HepG2 (cell line): ENCODE measurements around the gene EOMES. TPM values are rescaled to one million over a fixed set of nuclear protein-coding genes. Genes with fewer than 3 reads are reported as not detected.

Experiments used
- ATAC-seq: fragments of 200-7000 bp; cut with Tn5 transposase; 3 replicates; pipeline ENCODE4 v1.9.1; 2020; ENCODE audit warnings: mild to moderate bottlenecking, moderate library complexity
- BruUV-seq: library from RNA; stranded (reverse); fragments of 400-500 nt; replicated peaks from 2 replicates; lab custom pipeline; 2021; lab: Mats Ljungman, UMichigan
- CTCF ChIA-PET: fragments of 300-600 bp; formaldehyde crosslinking; extraction: SDS; loops from one replicate; lab custom pipeline; 2021; ENCODE audit warnings: low total read pairs, inconsistent platforms, low intra/inter-chr PET ratio; lab: Yijun Ruan, JAX
- POLR2A ChIA-PET: fragments of 350-600 bp; sonication (Branson Sonifier 250); formaldehyde crosslinking; loops from one replicate; lab custom pipeline; 2020; ENCODE audit warnings: antibody characterized with exemption, inconsistent platforms; lab: Yijun Ruan, JAX
- DNase-seq: peaks from one replicate; pipeline ENCODE4 v3.0.0-alpha.2; 2015; ENCODE audit warnings: low spot score
- FAIRE-seq: peaks from 3 replicates; lab custom pipeline; 2011; peaks lifted over from hg19 to GRCh38; lab: Jason Lieb, UNC
- H2AFZ ChIP-seq: one replicate; pipeline ENCODE4 v1.6.1; 2011; ENCODE audit warnings: low read length, inconsistent platforms
- H3K27ac ChIP-seq: fragments of 300-600 bp; 3 replicates; pipeline ENCODE4 v1.8.0; 2011; ENCODE audit warnings: mixed run types, mild to moderate bottlenecking, mixed read lengths, low read length, inconsistent platforms; ENCODE audit not compliant: insufficient read depth; ENCODE audit errors: extremely low read length
- H3K27me3 ChIP-seq, 2 experiments: fragments of 200-600 bp in 1 of 2; 2 replicates in 1 of 2; 3 replicates in 1 of 2; pipeline versions ENCODE4 v1.6.0 to v1.8.0; 2011; ENCODE audit warnings: low read length in 2 of 2, mild to moderate bottlenecking in 2 of 2, moderate library complexity in 2 of 2, inconsistent platforms in 1 of 2; ENCODE audit not compliant: insufficient read depth in 2 of 2, control insufficient read depth in 1 of 2
- H3K36me3 ChIP-seq, 2 experiments: fragments of 200-600 bp in 1 of 2; replicated peaks in 1 of 2; 2 replicates in 1 of 2; 3 replicates in 1 of 2; pipeline versions ENCODE4 v1.5.1 to v1.8.0; 2011; ENCODE audit warnings: low read length in 2 of 2, inconsistent platforms in 1 of 2; ENCODE audit not compliant: insufficient read depth in 2 of 2, control insufficient read depth in 1 of 2
- H3K4me1 ChIP-seq: 2 replicates; pipeline ENCODE4 v1.5.1; 2012; ENCODE audit warnings: low read length, inconsistent platforms; ENCODE audit not compliant: insufficient read depth
- H3K4me2 ChIP-seq: 2 replicates; pipeline ENCODE4 v1.6.0; 2011; ENCODE audit warnings: low read depth, low read length, inconsistent platforms
- H3K4me3 ChIP-seq, 3 experiments: fragments of 200-600 bp in 1 of 3; sonication (generic), shearing (Covaris generic) in 1 of 3; replicated peaks in 1 of 3; 2 replicates each; pipeline ENCODE4 v1.5.1; 2011 to 2016; ENCODE audit warnings: low read length in 3 of 3, inconsistent platforms in 2 of 3, low read depth in 2 of 3, mild to moderate bottlenecking in 2 of 3, control low read depth in 1 of 3, mixed read lengths in 1 of 3; ENCODE audit not compliant: insufficient read depth in 1 of 3
- H3K79me2 ChIP-seq: one replicate; pipeline ENCODE4 v1.6.1; 2011; ENCODE audit warnings: low read length, inconsistent platforms; ENCODE audit not compliant: insufficient read depth
- H3K9ac ChIP-seq: 2 replicates; pipeline ENCODE4 v1.6.0; 2011; ENCODE audit warnings: mild to moderate bottlenecking, low read depth, low read length, inconsistent platforms; ENCODE audit not compliant: insufficient read depth
- H3K9me3 ChIP-seq: 2 replicates; pipeline ENCODE4 v1.5.1; 2012; ENCODE audit warnings: mild to moderate bottlenecking, low read length
- H4K20me1 ChIP-seq: 2 replicates; pipeline ENCODE4 v1.6.0; 2011; ENCODE audit warnings: inconsistent platforms, mild to moderate bottlenecking, low read length, moderate library complexity; ENCODE audit not compliant: insufficient read depth
- ARNT2 ChIP-seq: sonication (generic); formaldehyde crosslinking; IDR thresholded peaks from 2 replicates; pipeline ENCODE4 v1.8.0; 2022; ENCODE audit warnings: mild to moderate bottlenecking, low read depth, missing genetic modification reagents, moderate library complexity
- GATAD2A ChIP-seq: IDR thresholded peaks from 2 replicates; pipeline ENCODE4 v1.6.1; 2016
- HNF4A ChIP-seq: sonication (generic); formaldehyde crosslinking; IDR thresholded peaks from 2 replicates; pipeline ENCODE4 v1.4.0; 2020; ENCODE audit warnings: missing genetic modification reagents
- HNRNPH1 ChIP-seq: fragments of 200-400 bp; formaldehyde crosslinking; optimal IDR thresholded peaks from 2 replicates; pipeline ENCODE3; 2017; ENCODE audit warnings: mild to moderate bottlenecking, low read depth, low read length
- JUND ChIP-seq: sonication (generic); formaldehyde crosslinking; IDR thresholded peaks from 2 replicates; pipeline ENCODE4 v1.8.0; 2022; ENCODE audit warnings: mild to moderate bottlenecking, missing genetic modification reagents
- MIXL1 ChIP-seq: IDR thresholded peaks from 2 replicates; pipeline ENCODE4 v1.6.1; 2016
- RFXAP ChIP-seq: sonication (generic); formaldehyde crosslinking; IDR thresholded peaks from 2 replicates; pipeline ENCODE4 v1.4.0; 2020; ENCODE audit warnings: missing genetic modification reagents, borderline replicate concordance
- SOX6 ChIP-seq, 2 experiments: fragments of 450-650 bp in 1 of 2; sonication (generic) in 1 of 2; formaldehyde crosslinking in 1 of 2; IDR thresholded peaks; 2 replicates each; pipeline versions ENCODE4 v1.4.0 to v1.6.1; 2017 to 2020; ENCODE audit warnings: antibody characterized with exemption in 1 of 2, mild to moderate bottlenecking in 1 of 2, missing genetic modification reagents in 1 of 2
- ZBTB38 ChIP-seq: sonication (generic); formaldehyde crosslinking; IDR thresholded peaks from 2 replicates; pipeline ENCODE4 v1.5.1; 2020; ENCODE audit warnings: mild to moderate bottlenecking, missing genetic modification reagents
- ZFP36 ChIP-seq: fragments of 150-350 bp; IDR thresholded peaks from 2 replicates; pipeline ENCODE4 v1.6.1; 2018; ENCODE audit warnings: borderline replicate concordance, low read length, low read depth; ENCODE audit not compliant: partially characterized antibody
- ZNF577 ChIP-seq: sonication (generic); formaldehyde crosslinking; IDR thresholded peaks from 2 replicates; pipeline ENCODE4 v1.4.0; 2020; ENCODE audit warnings: mild to moderate bottlenecking, low read depth, missing genetic modification reagents, borderline replicate concordance
- ZNF672 ChIP-seq: sonication (generic); formaldehyde crosslinking; IDR thresholded peaks from 2 replicates; pipeline ENCODE4 v1.8.1; 2022; ENCODE audit warnings: missing genetic modification reagents
- ZNF878 ChIP-seq: sonication (generic); formaldehyde crosslinking; IDR thresholded peaks from 2 replicates; pipeline ENCODE4 v1.8.1; 2023; ENCODE audit warnings: mild to moderate bottlenecking, missing genetic modification reagents, moderate library complexity
- WGBS: methylation state at CpG from one replicate; pipeline ENCODE4 v1.1.6; 2017; ENCODE audit warnings: low lambda C conversion rate; 5-methylcytosine and 5-hydroxymethylcytosine counted together
- in situ Hi-C: cut with HindIII; loops from 2 replicates; pipeline ENCODE4 v1.10.0; 2017; ENCODE audit warnings: low pct_unique_long_range_greater_than_20kb; ENCODE audit not compliant: extremely low pct_ligation_motif_present
- intact Hi-C: fragments of 100-400 bp; cut with micrococcal nuclease; formaldehyde crosslinking; loops from one replicate; pipeline ENCODE4 v1.10.0; 2022; ENCODE audit not compliant: unreplicated experiment
- polyA plus RNA-seq, 8 experiments: library from polyadenylated mRNA; depleted of rRNA in 3 of 8; stranded (reverse) in 7 of 8; unstranded in 1 of 8; fragments of >200 nt; fragmentation: Illumina TruSeq in 4 of 8; extraction: Trizol in 4 of 8; gene quantifications; 2 replicates each; pipeline versions ENCODE4 v1.2.1 to v1.2.3, GENCODE V29; 2011 to 2016; ENCODE audit warnings: low read depth in 4 of 8, missing spikeins in 1 of 8, mixed read lengths in 1 of 8; ENCODE audit not compliant: insufficient read depth in 1 of 8
- total RNA-seq, 5 experiments: library from RNA; depleted of rRNA; stranded (reverse); fragments of >200 nt; fragmentation: Illumina TruSeq; extraction: Trizol; gene quantifications; 2 replicates each; pipeline ENCODE4 v1.2.3, GENCODE V29; 2016; ENCODE audit warnings: low read depth in 1 of 5
- TF ChIP-seq, protein P1 (sequence below), 2 experiments: sonication (generic) in 1 of 2; formaldehyde crosslinking in 1 of 2; IDR thresholded peaks; 2 replicates each; pipeline versions ENCODE4 v1.6.1 to v1.9.0; 2014 to 2022; ENCODE audit warnings: antibody characterized with exemption in 1 of 2, borderline replicate concordance in 1 of 2, inconsistent platforms in 1 of 2, low read depth in 1 of 2, missing genetic modification reagents in 1 of 2
- TF ChIP-seq, protein P2 (sequence below): fragments of 450-650 bp; IDR thresholded peaks from 2 replicates; pipeline ENCODE4 v1.6.1; 2017; ENCODE audit warnings: mild to moderate bottlenecking
- TF ChIP-seq, protein P3 (sequence below): sonication (generic); formaldehyde crosslinking; IDR thresholded peaks from 2 replicates; pipeline ENCODE4 v1.5.0; 2020; ENCODE audit warnings: missing genetic modification reagents

The EOMES gene
- total and polyA plus RNA-seq, 2 of the 13 experiments (the other 11 are each of a cell fraction or from before 2014, with no cell fraction given): 0.11 to 0.12 TPM

DNA sequence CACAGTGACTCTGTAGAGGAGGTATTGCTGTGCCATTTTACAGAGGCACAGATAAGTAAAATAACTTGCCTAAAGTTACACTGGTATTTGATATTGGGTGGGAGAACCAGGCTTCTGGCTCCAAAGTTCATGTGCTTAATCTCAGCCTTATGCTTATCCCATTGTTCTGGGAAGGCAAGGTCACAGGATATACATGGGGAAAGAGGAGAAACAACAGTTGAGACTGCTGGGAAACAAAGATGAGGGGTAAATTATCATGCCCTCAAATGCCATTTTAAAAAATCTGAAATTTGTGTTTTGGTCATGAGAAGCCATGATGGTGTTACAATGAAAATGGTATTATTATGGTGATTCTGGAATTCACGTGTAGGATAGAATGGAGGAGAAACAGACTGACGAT is 54.4 kb downstream of the EOMES start:
- DNase-seq: peak; percentile 36
- ChIA-PET POLR2A (no interaction called here), CTCF (no interaction called here)
- Histone ChIP-seq H3K9me3 (no peaks in the 10 kb centered on the region), H2AFZ (no peak overlapping the region), H3K9ac (no peak overlapping the region), H4K20me1 (no peaks in the 10 kb centered on the region), H3K4me2 (peak overlapping the region; percentile 28), H3K27me3 (peaks cover 0 to 4% of the 10 kb centered on the region in 2 experiments; a peak in 1 of 5 replicates), H3K36me3 (no peaks in the 10 kb centered on the region), H3K4me1 (peaks cover 13% of the 10 kb centered on the region), H3K27ac (no peak overlapping the region), H3K79me2 (no peaks in the 10 kb centered on the region), H3K4me3 (no peak overlapping the region)
- peak; percentile 64; the same call in 2 of the 3 replicates for ATAC-seq
- FAIRE-seq: no peak
- in situ Hi-C loops (loop anchor here (25.0 kb wide), 1 partner anchor 530 kb away; no protein-coding TSS in a partner anchor), intact Hi-C loops (no loop called here)
- BruUV-seq: no TSS peak
- 7% methylated on average over 2 of the region's 2 CpGs for WGBS
- TF ChIP-seq, protein P1, sequence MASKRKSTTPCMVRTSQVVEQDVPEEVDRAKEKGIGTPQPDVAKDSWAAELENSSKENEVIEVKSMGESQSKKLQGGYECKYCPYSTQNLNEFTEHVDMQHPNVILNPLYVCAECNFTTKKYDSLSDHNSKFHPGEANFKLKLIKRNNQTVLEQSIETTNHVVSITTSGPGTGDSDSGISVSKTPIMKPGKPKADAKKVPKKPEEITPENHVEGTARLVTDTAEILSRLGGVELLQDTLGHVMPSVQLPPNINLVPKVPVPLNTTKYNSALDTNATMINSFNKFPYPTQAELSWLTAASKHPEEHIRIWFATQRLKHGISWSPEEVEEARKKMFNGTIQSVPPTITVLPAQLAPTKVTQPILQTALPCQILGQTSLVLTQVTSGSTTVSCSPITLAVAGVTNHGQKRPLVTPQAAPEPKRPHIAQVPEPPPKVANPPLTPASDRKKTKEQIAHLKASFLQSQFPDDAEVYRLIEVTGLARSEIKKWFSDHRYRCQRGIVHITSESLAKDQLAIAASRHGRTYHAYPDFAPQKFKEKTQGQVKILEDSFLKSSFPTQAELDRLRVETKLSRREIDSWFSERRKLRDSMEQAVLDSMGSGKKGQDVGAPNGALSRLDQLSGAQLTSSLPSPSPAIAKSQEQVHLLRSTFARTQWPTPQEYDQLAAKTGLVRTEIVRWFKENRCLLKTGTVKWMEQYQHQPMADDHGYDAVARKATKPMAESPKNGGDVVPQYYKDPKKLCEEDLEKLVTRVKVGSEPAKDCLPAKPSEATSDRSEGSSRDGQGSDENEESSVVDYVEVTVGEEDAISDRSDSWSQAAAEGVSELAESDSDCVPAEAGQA (IDR thresholded peaks at IDR 0.05; ENCODE audit: low read depth): no peak
- TF ChIP-seq, protein P1 (CRISPR knock-in tag; IDR thresholded peaks at IDR 0.05; ENCODE audit: borderline replicate concordance): no peak
- TF ChIP-seq JUND (CRISPR knock-in tag) (no peak), ZBTB38 (no peak), ZNF577 (CRISPR knock-in tag) (no peak), HNRNPH1 (no peak), HNF4A (peak; percentile 47), ZFP36 (no peak), SOX6 (IDR thresholded peaks at IDR 0.05) (no peak), SOX6 (CRISPR knock-in tag; IDR thresholded peaks at IDR 0.05) (peak; percentile 69), RFXAP (CRISPR knock-in tag) (no peak), ZNF878 (CRISPR knock-in tag) (no peak), ARNT2 (no peak), MIXL1 (CRISPR knock-in tag) (no peak), ZNF672 (CRISPR knock-in tag) (no peak), GATAD2A (CRISPR knock-in tag) (0 out of 2 replicates have a peak, but pooled peaks have one; percentile 9)
- TF ChIP-seq, protein P2, sequence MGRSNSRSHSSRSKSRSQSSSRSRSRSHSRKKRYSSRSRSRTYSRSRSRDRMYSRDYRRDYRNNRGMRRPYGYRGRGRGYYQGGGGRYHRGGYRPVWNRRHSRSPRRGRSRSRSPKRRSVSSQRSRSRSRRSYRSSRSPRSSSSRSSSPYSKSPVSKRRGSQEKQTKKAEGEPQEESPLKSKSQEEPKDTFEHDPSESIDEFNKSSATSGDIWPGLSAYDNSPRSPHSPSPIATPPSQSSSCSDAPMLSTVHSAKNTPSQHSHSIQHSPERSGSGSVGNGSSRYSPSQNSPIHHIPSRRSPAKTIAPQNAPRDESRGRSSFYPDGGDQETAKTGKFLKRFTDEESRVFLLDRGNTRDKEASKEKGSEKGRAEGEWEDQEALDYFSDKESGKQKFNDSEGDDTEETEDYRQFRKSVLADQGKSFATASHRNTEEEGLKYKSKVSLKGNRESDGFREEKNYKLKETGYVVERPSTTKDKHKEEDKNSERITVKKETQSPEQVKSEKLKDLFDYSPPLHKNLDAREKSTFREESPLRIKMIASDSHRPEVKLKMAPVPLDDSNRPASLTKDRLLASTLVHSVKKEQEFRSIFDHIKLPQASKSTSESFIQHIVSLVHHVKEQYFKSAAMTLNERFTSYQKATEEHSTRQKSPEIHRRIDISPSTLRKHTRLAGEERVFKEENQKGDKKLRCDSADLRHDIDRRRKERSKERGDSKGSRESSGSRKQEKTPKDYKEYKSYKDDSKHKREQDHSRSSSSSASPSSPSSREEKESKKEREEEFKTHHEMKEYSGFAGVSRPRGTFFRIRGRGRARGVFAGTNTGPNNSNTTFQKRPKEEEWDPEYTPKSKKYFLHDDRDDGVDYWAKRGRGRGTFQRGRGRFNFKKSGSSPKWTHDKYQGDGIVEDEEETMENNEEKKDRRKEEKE: no peak
- TF ChIP-seq, protein P3, sequence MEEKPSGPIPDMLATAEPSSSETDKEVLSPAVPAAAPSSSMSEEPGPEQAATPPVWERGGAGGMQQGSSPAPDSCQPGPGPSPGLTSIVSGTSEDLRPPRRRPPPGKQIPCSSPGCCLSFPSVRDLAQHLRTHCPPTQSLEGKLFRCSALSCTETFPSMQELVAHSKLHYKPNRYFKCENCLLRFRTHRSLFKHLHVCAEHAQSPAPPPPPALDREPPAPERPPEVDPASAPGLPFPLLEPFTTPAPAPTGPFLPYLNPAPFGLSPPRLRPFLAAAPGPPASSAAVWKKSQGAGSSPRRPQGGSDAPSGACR (CRISPR knock-in tag): no peak
